Measurements from ENCODE around the gene OTULINL. TPM values are rescaled to one million over a fixed set of nuclear protein-coding genes. Genes with fewer than 3 reads are reported as not detected.

Gene OTULINL
- total RNA-seq, 1 donor, result 1.6 TPM

- no peak for TF ChIP-seq CTCF (IDR thresholded peaks at IDR 0.05; ENCODE audit: insufficient read depth, low read length)
- DNase-seq (ENCODE audit: low read depth), result no peak
- H3K4me3 ChIP-seq (ENCODE audit: low read depth, low read length), result no peak overlapping the region
Observed at GRCh38 chr5:14595891-14596290, 14.3 kb downstream of the OTULINL start.

GRCh38 chr5:14597080-14597479 is 15.5 kb downstream of the OTULINL start:
- no peak overlapping the region for H3K4me3 ChIP-seq (ENCODE audit: low read depth, low read length)
- no peak for TF ChIP-seq CTCF (IDR thresholded peaks at IDR 0.05; ENCODE audit: insufficient read depth, low read length)
- no peak for DNase-seq (ENCODE audit: low read depth)

GRCh38 chr5:14598225-14598624 is 16.6 kb downstream of the OTULINL start:
- no peak overlapping the region for H3K4me3 ChIP-seq (ENCODE audit: low read depth, low read length)
- DNase-seq (ENCODE audit: low read depth), result no peak
- TF ChIP-seq CTCF (IDR thresholded peaks at IDR 0.05; ENCODE audit: insufficient read depth, low read length), result no peak

GRCh38 chr5:14599476-14600127 is 18.0 kb downstream of the OTULINL start:
- DNase-seq (ENCODE audit: low read depth), result no peak
- H3K4me3 ChIP-seq (ENCODE audit: low read depth, low read length), result no peak overlapping the region
- TF ChIP-seq CTCF (IDR thresholded peaks at IDR 0.05; ENCODE audit: insufficient read depth, low read length), result no peak

DNA sequence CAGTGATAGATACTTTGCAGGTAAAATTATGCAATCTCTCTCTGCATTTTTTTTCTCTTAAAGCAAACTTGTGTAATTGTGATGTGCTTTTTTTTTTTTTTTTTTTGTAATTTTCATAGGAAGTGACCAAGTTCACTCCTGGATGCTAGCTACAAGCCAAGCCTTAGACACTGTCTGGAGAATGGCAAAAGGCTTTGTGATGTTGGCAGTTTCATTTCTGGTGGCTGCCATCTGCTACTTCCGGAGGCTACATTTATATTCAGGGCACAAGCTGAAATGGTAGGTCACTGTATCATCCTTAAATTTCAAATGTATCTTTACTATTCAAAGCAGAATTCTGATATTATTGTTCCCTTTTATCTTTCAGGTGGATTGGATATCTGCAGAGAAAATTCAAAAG is 19.3 kb downstream of the OTULINL start:
- no peak overlapping the region for H3K4me3 ChIP-seq (ENCODE audit: low read depth, low read length)
- TF ChIP-seq CTCF (IDR thresholded peaks at IDR 0.05; ENCODE audit: insufficient read depth, low read length), result no peak
- no peak for DNase-seq (ENCODE audit: low read depth)

DNA sequence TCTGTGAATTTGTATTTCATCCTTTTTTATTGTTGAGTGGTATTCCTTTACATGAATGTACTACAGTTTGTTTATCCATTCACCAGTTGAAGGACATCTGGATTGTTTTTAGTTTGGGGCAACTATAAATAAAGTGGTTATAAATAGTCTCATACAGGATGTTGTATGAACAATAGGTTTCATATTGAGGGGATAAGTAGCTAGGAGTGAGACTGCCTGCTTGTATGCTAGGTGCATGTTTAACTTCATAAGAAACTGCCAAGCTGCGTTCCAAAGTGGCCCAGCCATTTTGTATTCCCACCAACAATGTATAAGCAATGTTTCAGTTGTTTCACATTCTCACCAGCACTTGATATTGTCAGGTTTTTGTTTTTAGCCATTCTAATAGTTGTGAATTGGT is 21.5 kb downstream of the OTULINL start:
- DNase-seq (ENCODE audit: low read depth), result no peak
- H3K4me3 ChIP-seq (ENCODE audit: low read depth, low read length), result no peak overlapping the region
- no peak for TF ChIP-seq CTCF (IDR thresholded peaks at IDR 0.05; ENCODE audit: insufficient read depth, low read length)

DNA sequence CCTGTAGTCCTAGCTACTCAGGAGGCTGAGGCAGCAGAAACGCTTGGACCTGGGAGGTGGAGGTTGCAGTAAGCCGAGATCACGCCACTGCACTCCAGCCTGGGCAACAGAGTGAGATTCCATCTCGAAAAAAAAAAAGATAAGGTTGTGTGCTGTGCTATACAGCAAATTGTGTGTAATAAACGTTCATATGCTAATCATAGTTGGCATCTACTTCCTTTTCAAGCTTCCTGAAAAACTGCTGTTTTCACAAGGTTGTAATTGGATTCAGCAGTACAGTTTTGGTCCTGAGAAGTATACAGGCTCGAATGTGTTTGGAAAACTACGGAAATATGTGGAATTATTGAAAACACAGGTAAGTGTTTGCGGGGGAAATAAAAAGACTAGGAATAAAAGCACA is 25.5 kb downstream of the OTULINL start:
- DNase-seq (ENCODE audit: low read depth), result no peak
- no peak overlapping the region for H3K4me3 ChIP-seq (ENCODE audit: low read depth, low read length)
- no peak for TF ChIP-seq CTCF (IDR thresholded peaks at IDR 0.05; ENCODE audit: insufficient read depth, low read length)

Data from fibroblast of the aortic adventitia (primary cell).